HG02610 (cell line): ENCODE measurements around the gene ALKBH2.
"Not testable (repeated sequence)": the region's sequence is repeated elsewhere in the genome, so short reads cannot be mapped to it uniquely, and the experiment has no call there.

Experiments
- ATAC-seq: cut with Tn5 transposase; IDR thresholded peaks from one replicate; pipeline ENCODE4 v1.9.1; 2021; ENCODE audit warnings: mild to moderate bottlenecking, moderate library complexity; ENCODE audit not compliant: unreplicated experiment

Gene ALKBH2

GRCh38 chr12:109069307-109070271, 23.7 kb downstream of the ALKBH2 start:
- no peak for ATAC-seq

- ATAC-seq, result no peak
Measured at GRCh38 chr12:109065853-109066193, 27.4 kb downstream of the ALKBH2 start.

DNA sequence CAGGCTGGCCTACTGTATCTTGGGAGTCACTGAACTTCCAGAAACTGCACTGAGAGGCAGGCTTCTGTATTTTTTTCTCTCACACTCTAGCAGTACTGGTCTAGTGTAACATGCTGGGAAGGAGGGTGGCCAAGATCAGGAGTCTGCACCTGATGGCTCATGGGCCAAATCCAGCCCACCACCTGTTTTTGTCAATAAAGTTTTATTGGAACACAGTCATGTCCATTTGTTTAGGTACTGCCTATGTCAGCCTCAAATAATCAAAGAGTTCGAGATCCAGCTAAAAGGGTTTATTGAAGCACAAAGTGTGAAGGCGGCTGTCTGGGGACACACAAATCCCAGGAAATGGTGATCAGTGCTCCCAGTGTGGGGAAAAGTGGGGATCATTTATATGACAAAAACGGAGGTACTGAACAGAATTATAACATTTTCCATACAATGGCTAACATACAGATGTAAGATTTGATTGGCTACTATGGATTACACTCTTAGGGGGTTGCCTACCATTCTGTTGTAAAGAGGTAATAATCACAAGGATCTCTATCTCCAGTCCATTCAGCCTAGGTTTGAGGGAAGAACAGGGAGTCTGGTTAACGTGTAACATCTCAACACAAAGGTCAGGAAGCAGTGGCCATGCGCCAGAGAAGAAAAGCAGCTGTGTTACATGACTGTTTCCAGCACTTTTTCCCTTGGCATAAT, 28.0 kb downstream of the ALKBH2 start:
- ATAC-seq, result no peak

- no peak for ATAC-seq
Measured at GRCh38 chr12:109064143-109064542, 29.1 kb downstream of the ALKBH2 start.

GRCh38 chr12:109058773-109059172, 34.5 kb downstream of the ALKBH2 start:
- ATAC-seq, result no peak

DNA sequence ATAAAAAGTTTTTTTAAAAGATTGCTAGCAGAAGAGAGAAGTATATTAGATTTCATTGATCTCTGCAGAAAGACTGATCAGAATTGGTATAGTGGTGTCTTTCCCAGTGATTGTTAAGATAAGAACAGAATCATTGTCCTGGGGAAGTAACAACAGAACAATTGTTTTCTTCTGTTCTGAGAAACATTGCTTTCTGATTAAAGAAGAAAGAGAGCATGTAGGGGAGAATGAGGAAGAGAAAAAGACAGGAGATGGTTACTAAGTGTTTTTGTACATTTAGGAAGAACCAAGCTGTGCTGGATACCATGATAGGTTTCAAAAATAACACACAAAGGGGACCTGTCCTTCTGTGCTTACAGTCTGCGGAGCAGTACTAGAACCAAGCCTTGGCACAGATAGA, 35.9 kb downstream of the ALKBH2 start:
- no peak for ATAC-seq

- ATAC-seq, result no peak
Measured at GRCh38 chr12:109056891-109057290, 36.4 kb downstream of the ALKBH2 start.

DNA sequence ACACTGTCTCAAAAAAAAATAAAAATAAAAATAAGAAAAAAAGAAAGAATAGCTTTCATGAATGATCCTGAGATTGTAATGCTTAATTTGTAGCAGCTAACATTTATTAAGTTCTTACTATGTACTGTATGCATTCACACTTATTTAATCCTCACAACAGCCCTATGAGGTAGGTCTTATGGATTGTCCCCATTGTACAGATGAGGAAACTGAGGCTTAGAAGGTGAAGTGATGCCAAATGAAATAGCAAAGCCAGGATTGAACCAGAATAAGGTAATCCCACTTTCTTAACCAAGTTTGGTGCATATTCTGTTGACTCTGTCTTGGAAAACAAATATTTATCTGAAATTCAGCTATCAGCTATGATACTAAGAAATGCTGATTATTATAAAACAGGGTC, 38.8 kb downstream of the ALKBH2 start:
- no peak for ATAC-seq

GRCh38 chr12:109054124-109054513, 39.2 kb downstream of the ALKBH2 start:
- peak; percentile 2 for ATAC-seq

GRCh38 chr12:109053382-109054123, 39.7 kb downstream of the ALKBH2 start:
- peak; percentile 65 for ATAC-seq

- peak; percentile 68 for ATAC-seq
Measured at GRCh38 chr12:109052414-109053323, 40.6 kb downstream of the ALKBH2 start, which contains the start of gene USP30. Gene USP30, plus strand, starts transcription at chr12:109052576. Its CDS starts 103 bp downstream, at chr12:109052679.

- no peak for ATAC-seq
Measured at GRCh38 chr12:109052097-109052413, 41.2 kb downstream of the ALKBH2 start.

DNA sequence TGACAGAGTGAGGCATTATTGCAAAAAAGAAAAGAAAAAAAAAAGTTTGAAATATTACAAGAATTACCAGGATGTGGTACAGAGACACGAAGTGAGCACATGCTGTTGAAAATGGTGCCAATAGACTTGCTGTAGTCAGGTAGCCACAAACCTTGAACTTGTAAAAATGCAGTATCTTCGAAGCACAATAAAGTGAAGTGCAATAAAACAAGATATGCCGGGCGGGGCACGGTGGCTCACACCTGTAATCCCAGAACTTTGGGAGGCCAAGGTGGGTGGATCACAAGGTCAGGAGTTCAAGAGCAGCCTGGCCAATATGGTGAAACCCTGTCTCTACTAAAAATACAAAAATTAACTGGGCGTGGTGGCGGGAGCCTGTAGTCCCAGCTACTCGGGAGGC, 43.5 kb downstream of the ALKBH2 start:
- not testable (repeated sequence) for ATAC-seq

DNA sequence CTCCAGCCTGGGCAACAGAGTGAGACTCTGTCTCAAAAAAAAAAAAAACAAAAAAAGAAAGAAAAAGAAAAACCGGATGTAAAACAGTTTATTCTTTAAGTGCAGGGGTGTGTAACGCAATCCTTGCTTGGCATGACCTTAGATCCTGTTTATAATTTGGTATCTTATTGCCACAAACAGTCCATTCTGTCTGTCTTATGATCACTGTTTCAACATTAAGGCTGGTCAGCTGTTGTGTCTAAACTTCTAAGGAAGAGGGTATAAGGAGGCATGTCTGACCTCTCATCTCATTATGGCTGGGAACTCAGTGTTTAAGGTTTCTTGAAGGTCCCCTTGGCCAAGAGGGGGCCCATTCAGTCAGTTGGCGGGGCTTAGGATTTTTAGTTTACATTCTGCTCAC, 44.6 kb downstream of the ALKBH2 start:
- not testable (repeated sequence) for ATAC-seq

DNA sequence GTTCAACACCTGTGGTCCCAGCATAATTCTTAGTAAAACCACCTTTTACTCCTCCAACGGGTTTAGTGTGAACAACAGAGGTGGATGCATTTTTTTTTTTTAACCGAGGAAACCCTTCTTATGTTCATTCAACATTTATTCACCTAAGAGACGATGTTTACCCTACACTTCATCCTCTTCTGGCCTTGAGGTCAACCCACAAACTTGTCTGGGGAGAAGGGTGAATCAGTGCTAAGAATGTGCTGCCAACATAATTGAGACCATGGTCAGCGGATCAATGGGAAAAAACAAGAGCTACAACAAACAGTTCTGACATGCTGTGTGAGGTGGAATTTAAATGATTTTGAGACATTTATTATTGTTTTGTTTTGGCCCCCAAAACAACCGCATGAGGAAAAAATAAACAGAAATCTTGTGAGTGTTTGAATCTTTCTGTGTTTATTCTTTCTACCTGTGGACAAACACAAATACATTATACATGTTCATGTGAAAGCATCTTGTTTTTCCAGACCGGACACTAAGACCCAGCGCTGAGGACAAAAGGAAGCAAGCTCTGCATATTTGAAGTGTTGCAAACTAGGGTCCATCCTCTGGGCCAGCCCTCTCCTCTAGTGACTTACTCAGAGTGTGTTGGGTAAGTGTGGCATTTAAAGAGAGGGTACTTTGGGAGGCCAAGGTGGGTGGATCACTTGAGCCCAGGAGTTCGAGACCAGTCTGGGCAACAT, 46.0 kb downstream of the ALKBH2 start:
- ATAC-seq, result no peak

GRCh38 chr12:109044241-109044640, 49.0 kb downstream of the ALKBH2 start:
- no peak for ATAC-seq
